Liver (tissue), 9 donors: ENCODE measurements around the gene PDZD2. TPM values are rescaled to one million over a fixed set of nuclear protein-coding genes. Genes with fewer than 3 reads are reported as not detected.

Experiments
- DNase-seq: peaks from one replicate; pipeline ENCODE4 v3.0.0-alpha.2; 2017; ENCODE audit warnings: low spot score
- H3K27ac ChIP-seq, 2 donors: one replicate each; pipeline ENCODE4 v1.7.0; 2013; ENCODE audit warnings: inconsistent platforms in 2 of 2, low read length in 2 of 2, control low read depth in 1 of 2, low read depth in 1 of 2, mild to moderate bottlenecking in 1 of 2
- H3K27me3 ChIP-seq, 4 donors: one replicate each; pipeline versions ENCODE4 v1.6.1 to v1.7.0; 2013; ENCODE audit warnings: low read length in 3 of 4, inconsistent platforms in 1 of 4, mild to moderate bottlenecking in 1 of 4, moderate library complexity in 1 of 4; ENCODE audit not compliant: control insufficient read depth in 4 of 4, insufficient read depth in 4 of 4
- H3K36me3 ChIP-seq, 4 donors: one replicate each; pipeline versions ENCODE4 v1.6.1 to v1.7.0; 2013; ENCODE audit warnings: low read length in 3 of 4, mild to moderate bottlenecking in 3 of 4, low read depth in 1 of 4, moderate library complexity in 1 of 4; ENCODE audit not compliant: control insufficient read depth in 4 of 4, insufficient read depth in 3 of 4
- H3K4me1 ChIP-seq, 4 donors: one replicate each; pipeline versions ENCODE4 v1.6.1 to v1.7.0; 2013; ENCODE audit warnings: low read length in 3 of 4, mild to moderate bottlenecking in 3 of 4, moderate library complexity in 1 of 4; ENCODE audit not compliant: control insufficient read depth in 4 of 4, insufficient read depth in 4 of 4
- H3K4me3 ChIP-seq, 3 donors: one replicate each; pipeline versions ENCODE4 v1.6.1 to v1.7.0; 2013; ENCODE audit warnings: low read length in 3 of 3, control low read depth in 1 of 3, low read depth in 1 of 3, mild to moderate bottlenecking in 1 of 3
- H3K9ac ChIP-seq, 2 donors: one replicate each; pipeline ENCODE4 v1.7.0; 2013; ENCODE audit warnings: low read length in 2 of 2, mild to moderate bottlenecking in 2 of 2, moderate library complexity in 2 of 2, control low read depth in 1 of 2, low read depth in 1 of 2
- H3K9me3 ChIP-seq, 4 donors: one replicate each; pipeline versions ENCODE4 v1.6.1 to v1.7.0; 2013; ENCODE audit warnings: low read length in 3 of 4; ENCODE audit not compliant: control insufficient read depth in 4 of 4
- ATF3 ChIP-seq: IDR thresholded peaks from 2 replicates; pipeline ENCODE4 v1.6.1; 2016; ENCODE audit warnings: antibody characterized with exemption
- CTCF ChIP-seq: fragments of 150-350 bp; IDR thresholded peaks from 2 replicates; pipeline ENCODE4 v1.5.1; 2017; ENCODE audit warnings: improper control_type of control experiment, low read depth, low read length; ENCODE audit not compliant: missing input control
- EGR1 ChIP-seq, 2 donors: IDR thresholded peaks; 2 replicates each; pipeline ENCODE4 v1.6.1; 2016 to 2018; ENCODE audit warnings: antibody characterized with exemption in 2 of 2, low read depth in 2 of 2
- FOXA1 ChIP-seq: IDR thresholded peaks from 2 replicates; pipeline ENCODE4 v1.6.1; 2016; ENCODE audit warnings: antibody characterized with exemption
- FOXA2 ChIP-seq: IDR thresholded peaks from 2 replicates; pipeline ENCODE4 v1.6.1; 2016; ENCODE audit warnings: antibody characterized with exemption
- GABPA ChIP-seq, 2 donors: IDR thresholded peaks in 1 of 2; conservative IDR thresholded peaks in 1 of 2; 2 replicates each; pipeline ENCODE4 v1.6.1; 2016; ENCODE audit warnings: antibody characterized with exemption in 2 of 2, mild to moderate bottlenecking in 1 of 2, moderate library complexity in 1 of 2
- HNF4A ChIP-seq, 2 donors: conservative IDR thresholded peaks; 2 replicates each; pipeline ENCODE4 v1.6.1; 2016; ENCODE audit warnings: antibody characterized with exemption in 2 of 2, mild to moderate bottlenecking in 2 of 2
- HNF4G ChIP-seq: IDR thresholded peaks from 2 replicates; pipeline ENCODE4 v1.6.1; 2016; ENCODE audit warnings: antibody characterized with exemption
- JUND ChIP-seq, 2 donors: IDR thresholded peaks; 2 replicates each; pipeline ENCODE4 v1.6.1; 2016; ENCODE audit warnings: antibody characterized with exemption in 2 of 2
- MAX ChIP-seq: IDR thresholded peaks from 2 replicates; pipeline ENCODE4 v1.6.1; 2016; ENCODE audit warnings: antibody characterized with exemption
- NR2F2 ChIP-seq: IDR thresholded peaks from 2 replicates; pipeline ENCODE4 v1.6.1; 2016; ENCODE audit warnings: antibody characterized with exemption
- RAD21 ChIP-seq, 2 donors: IDR thresholded peaks; 2 replicates each; pipeline ENCODE4 v1.6.1; 2016; ENCODE audit warnings: antibody characterized with exemption in 2 of 2, mild to moderate bottlenecking in 2 of 2
- REST ChIP-seq: IDR thresholded peaks from 2 replicates; pipeline ENCODE4 v1.6.1; 2016; ENCODE audit warnings: antibody characterized with exemption, mild to moderate bottlenecking
- RXRA ChIP-seq, 2 donors: IDR thresholded peaks; 2 replicates each; pipeline ENCODE4 v1.6.1; 2017 to 2018; ENCODE audit warnings: antibody characterized with exemption in 2 of 2, mild to moderate bottlenecking in 1 of 2
- SP1 ChIP-seq: IDR thresholded peaks from 2 replicates; pipeline ENCODE4 v1.6.1; 2018; ENCODE audit warnings: antibody characterized with exemption, mild to moderate bottlenecking
- TAF1 ChIP-seq: conservative IDR thresholded peaks from 2 replicates; pipeline ENCODE4 v1.6.1; 2016; ENCODE audit warnings: antibody characterized with exemption, mild to moderate bottlenecking
- YY1 ChIP-seq: IDR thresholded peaks from 2 replicates; pipeline ENCODE4 v1.6.1; 2016; ENCODE audit warnings: antibody characterized with exemption, mild to moderate bottlenecking
- ZBTB33 ChIP-seq: IDR thresholded peaks from 2 replicates; pipeline ENCODE4 v1.6.1; 2016; ENCODE audit warnings: antibody characterized with exemption
- WGBS: extraction: QIAGEN DNeasy Blood & Tissue Kit; methylation state at CpG from one replicate; pipeline ENCODE4 v1.1.7; 2013; 5-methylcytosine and 5-hydroxymethylcytosine counted together
- polyA plus RNA-seq, 2 donors: library from polyadenylated mRNA; stranded (reverse) in 1 of 2; unstranded in 1 of 2; fragments of 200-250 nt in 1 of 2; fragments of >200 nt in 1 of 2; fragmentation: Nextera tagmentation in 1 of 2; extraction: Ambion mirVana in 1 of 2; gene quantifications; one replicate each; pipeline versions ENCODE4 v1.2.1 to v1.2.3, GENCODE V29; 2013 to 2015
- total RNA-seq, 2 donors: library from RNA; depleted of rRNA; stranded (reverse); fragments of >200 nt; gene quantifications; one replicate each; pipeline ENCODE4 v1.2.3, GENCODE V29; 2014
- donor health status: healthy.
- donor health status: healthy.
- donor health status: healthy.
- donor health status: healthy.
- donor health status: healthy.

The PDZD2 gene
- total and polyA plus RNA-seq, 4 donors = 0.27 to 1.1 (median 0.54) TPM

GRCh38 chr5:31990701-31991110 is 351.8 kb downstream of the PDZD2 start:
- no peak for DNase-seq
- no peaks in the 10 kb centered on the region for H3K36me3 ChIP-seq
- H3K27me3 ChIP-seq = no peaks in the 10 kb centered on the region
- no peaks in the 10 kb centered on the region for H3K4me1 ChIP-seq
- TF ChIP-seq MAX (no peak), FOXA2 (no peak), GABPA (IDR thresholded peaks at IDR 0.05 in 1 of 2, conservative IDR thresholded peaks at IDR 0.05 in 1 of 2) (no peak), RXRA (IDR thresholded peaks at IDR 0.05) (no peak), TAF1 (no peak), YY1 (no peak), HNF4A (conservative IDR thresholded peaks at IDR 0.05) (no peak), SP1 (no peak), HNF4G (no peak), JUND (IDR thresholded peaks at IDR 0.05) (no peak), REST (no peak), ZBTB33 (no peak), EGR1 (IDR thresholded peaks at IDR 0.05; ENCODE audit: low read depth in 2 of 2) (no peak), ATF3 (no peak), NR2F2 (no peak), RAD21 (IDR thresholded peaks at IDR 0.05) (no peak), FOXA1 (no peak), CTCF (no peak)
- no peak overlapping the region for H3K27ac ChIP-seq
- H3K9me3 ChIP-seq = no peaks in the 10 kb centered on the region
- no peak overlapping the region for H3K4me3 ChIP-seq
- WGBS = 71% methylated on average over 3 of the region's 3 CpGs
- H3K9ac ChIP-seq = no peak overlapping the region
